A172 (cell line): ENCODE measurements around the gene PHGDH. TPM values are rescaled to one million over a fixed set of nuclear protein-coding genes. Genes with fewer than 3 reads are reported as not detected.
A peak's percentile ranks its signal among the peaks of the same experiment; 100 is the strongest.
"Not testable (repeated sequence)": the region's sequence is repeated elsewhere in the genome, so short reads cannot be mapped to it uniquely, and the experiment has no call there.

ENCODE experiments used
- DNase-seq: peaks from one replicate; pipeline ENCODE4 v3.0.0-alpha.2; 2015; ENCODE audit warnings: low spot score
- total RNA-seq: library from RNA; depleted of rRNA; stranded (reverse); fragments of >200 nt; shearing (Covaris generic); gene quantifications from 2 replicates; pipeline ENCODE4 v1.2.3, GENCODE V29; 2014; rRNA removed

Gene PHGDH
- total RNA-seq: 96.8 and 97.2 TPM in 2 replicates

DNA sequence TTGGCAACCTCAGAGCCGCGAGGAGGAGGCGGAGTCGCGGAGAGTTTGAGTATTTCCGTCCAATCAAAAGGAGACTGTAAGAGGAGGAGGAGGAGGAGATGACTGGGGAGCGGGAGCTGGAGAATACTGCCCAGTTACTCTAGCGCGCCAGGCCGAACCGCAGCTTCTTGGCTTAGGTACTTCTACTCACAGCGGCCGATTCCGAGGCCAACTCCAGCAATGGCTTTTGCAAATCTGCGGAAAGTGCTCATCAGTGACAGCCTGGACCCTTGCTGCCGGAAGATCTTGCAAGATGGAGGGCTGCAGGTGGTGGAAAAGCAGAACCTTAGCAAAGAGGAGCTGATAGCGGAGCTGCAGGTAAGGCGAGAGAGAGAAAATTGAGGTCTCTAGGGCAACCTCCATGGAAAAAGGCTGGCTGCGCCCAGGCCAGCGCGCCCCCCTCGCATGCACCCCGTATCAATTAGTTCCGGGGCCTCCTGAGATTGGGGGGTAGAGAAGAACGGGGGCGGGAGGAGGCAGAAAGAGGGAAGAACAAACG lies at the start of gene PHGDH:
Gene PHGDH (plus strand): TSS at position 131 of the 538 bp plus-strand sequence. CDS start 89 bp downstream, at position 220.
- peak; percentile 87 for DNase-seq

DNA sequence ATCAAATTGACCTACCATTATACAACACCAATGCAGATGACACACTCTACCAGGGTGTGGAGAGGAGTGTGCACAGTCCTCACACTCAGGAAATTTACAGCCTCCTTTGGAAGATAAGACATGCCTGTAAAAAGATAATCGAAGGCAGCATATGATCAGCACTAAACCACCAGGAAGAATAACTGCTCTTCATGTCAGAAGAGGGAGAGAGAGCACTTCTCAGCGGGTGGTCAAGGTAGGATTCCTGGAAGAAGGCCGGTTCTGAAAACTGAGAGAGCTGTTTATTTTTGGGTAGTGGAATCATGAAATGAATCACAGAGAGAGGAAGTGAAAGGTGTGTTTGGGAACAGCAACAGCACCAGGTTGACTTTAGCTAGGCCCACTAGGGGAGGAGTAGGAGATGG lies 49.7 kb upstream of the PHGDH start:
- no peak for DNase-seq

- no peak for DNase-seq
Observed at GRCh38 chr1:119664067-119664466, 47.7 kb upstream of the PHGDH start.

DNA sequence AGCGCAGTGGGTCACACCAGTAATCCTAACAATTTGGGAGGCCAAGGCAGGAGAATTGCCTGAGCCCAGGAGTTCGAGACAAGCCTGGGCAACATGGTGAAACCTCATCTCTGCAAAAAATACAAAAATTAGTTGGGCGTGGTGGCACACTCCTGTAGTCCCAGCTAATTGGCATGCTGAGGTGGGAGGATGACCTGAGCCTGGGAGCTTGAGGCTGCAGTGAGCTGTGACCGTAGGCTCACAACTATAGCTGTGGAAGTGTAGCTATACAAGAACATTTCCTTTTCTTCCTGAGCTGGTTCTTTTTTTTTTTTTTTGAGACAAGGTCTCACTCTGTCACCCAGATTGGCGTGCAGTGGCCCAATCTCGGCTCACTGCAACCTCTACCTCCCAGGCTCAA lies 44.6 kb upstream of the PHGDH start:
- no peak for DNase-seq

DNA sequence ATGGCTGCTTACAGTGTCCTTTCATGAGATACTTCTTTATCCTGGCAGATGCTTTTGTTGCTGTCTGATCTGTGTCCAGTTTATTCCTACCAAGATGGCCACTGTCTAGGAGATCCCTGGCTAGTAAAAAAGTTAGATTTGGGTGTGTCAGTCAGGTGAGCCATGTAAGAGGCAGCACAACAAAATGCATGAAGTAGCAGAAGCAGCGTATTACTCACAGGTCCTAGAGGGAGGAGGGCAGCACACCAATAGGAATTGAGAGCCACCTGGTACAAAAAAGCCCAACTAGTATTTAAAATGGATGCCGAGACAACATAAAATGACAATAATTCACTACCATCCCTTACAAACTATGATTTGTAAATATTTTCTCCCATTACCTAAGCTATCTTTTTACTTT lies 40.8 kb upstream of the PHGDH start:
- no peak for DNase-seq

DNA sequence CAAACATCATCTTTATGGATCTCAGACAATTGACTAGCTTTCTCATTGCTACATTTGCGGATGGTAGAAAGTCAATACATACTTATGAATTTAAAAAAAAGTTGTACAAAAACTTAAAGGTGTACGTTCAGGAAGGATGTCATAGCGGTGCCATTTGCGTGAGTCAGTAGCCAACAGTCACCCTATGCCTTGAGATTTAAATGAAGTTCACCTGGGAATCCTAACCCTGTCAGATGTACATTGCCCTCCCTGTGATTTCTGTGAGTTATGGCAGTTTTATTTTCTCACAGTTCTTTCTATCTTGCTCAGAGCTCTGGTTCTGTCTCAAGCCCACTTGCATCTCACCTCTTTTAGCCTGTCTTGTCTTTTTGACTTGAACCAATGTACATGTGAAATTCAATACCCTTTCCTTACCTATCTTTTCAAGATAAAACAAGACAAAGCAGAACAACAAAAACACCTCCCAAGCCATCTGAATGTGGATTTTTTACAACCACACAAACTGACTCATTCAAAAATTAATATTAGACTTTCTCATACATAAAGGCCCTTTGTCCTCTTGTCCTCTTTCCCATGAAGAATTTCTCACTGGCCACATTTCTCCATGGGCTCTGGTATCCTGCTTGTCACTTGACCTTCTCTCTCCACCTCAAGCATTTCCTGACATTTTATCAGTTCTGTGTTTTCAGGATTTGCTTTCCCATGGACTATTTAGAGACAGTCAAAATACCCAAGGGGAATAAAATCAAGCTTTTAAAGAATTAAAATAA lies 38.4 kb upstream of the PHGDH start:
- DNase-seq: no peak

DNA sequence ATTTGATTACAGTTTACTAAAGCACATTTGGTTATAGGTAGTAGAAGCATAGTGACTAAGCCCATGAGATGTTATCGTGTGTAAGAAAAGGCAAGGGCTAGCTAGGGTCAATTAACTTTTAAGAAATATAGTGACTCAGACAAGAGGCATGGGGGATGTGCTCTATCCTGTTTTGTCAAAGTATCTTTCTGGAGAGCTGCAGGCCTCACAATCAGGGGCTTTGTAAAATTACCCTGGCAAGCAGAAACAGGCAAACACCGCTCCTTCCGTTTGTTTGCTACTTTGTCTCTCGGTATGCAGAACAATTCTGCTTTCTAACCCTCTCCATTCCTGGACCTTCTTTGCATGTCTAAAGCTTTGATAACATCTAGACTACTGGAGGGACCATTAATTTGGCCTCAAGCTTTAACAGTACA lies 37.6 kb upstream of the PHGDH start:
- no peak for DNase-seq

- no peak for DNase-seq
Observed at GRCh38 chr1:119674835-119675289, 36.9 kb upstream of the PHGDH start.

DNA sequence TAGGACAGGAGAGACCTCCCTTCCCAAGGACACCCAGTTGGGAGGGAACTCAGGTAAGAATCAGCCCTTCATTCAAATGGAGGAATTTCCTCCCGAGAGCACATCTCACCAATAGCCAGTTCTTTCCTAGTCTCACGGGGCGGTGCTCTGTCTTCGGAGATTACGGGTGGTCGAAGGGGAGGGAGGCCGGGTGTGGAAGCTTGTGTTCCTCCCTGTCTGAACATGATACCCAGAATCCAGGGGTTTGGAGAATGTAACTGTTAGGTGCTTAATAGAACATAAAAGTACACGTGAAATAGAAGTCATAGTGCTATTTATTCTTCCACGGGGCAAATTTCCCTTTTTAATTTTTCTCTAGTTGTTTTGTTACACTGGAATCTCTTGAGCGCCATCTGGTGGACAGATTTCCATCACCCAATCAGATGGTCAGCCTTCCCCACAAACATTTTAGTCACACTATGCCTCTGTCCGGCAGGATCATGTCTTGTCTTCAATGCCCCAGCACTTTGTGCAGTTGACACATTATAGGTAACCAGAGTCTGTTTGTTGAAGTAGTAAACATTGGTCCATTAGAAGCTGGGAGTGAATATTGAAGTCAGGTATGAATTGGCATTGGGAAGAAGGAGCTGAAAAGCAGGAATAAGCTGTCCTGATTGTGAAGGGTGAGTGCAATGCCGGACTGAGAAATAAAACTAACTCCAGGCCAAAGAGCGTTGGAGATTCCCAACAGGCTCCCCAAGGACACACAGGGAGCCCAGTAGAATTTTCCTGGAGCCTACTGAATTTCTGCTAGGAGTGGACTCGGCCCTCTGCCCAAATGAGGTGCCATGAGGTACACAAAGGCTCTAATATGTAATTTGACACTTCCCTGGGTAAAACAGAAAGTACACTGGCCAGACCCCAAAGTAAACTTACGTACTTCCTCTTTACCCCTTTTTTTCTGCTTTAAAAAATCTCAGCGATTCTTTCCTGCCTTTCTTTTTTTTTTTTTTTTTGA lies 36.1 kb upstream of the PHGDH start:
- peak; percentile 80 for DNase-seq

- DNase-seq: no peak
Observed at GRCh38 chr1:119676571-119677206, 35.0 kb upstream of the PHGDH start.

- DNase-seq: no peak
Observed at GRCh38 chr1:119679223-119679622, 32.5 kb upstream of the PHGDH start.

DNA sequence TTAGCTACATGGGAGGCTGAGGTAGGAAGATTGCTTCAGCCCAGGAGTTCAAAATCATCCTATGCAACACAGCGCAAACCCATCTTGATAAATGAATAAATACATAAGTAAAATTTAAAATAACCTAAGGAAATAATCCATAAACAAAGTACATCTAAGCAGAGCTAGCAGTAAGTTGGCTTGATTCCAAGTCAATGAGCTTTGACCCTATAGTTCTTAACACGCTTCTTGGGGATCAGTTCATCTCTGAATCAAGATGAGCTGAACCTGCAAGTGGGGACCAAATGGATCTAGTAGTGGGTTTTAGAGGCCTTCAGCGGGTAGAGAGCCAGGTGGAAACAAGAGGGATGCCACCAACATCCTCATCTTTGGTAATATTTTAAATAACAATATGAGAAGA lies 31.5 kb upstream of the PHGDH start:
- no peak for DNase-seq

DNA sequence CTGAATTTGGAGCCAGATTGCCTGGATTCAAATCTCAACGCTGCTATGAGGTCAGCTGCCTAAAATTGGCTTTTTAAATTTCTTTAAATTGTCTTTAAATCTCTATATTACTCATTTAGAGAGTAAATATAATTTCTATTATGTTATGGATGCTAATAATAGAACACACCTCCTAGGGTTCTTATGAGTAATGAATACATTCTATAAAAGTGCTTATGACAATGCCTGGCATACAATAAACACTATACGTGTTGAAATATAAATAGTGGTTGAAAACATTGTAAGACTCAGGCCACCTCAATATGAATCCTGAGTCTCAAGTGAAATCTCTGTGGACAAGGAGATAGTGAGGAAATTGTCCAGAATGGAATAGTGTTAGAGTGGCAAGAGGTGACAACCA lies 31.0 kb upstream of the PHGDH start:
- DNase-seq: no peak

DNA sequence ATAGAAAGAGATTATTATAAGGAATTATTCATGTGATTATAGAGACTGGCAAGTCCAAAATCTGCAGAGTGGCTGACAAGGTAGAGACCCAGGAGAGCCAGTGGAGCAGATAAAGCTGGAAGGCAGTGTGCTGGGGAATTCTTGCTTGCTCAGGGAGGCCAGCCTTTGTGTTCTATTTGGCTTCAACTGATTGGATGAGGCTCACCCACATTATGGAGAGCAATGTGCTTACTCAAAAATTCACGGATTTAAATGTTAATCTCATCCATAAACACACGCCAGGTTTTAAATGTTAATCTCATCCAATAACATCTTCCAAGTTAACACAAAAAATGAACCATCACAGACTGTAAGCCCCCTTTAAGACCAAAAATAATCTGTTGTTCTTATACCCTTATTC lies 30.2 kb upstream of the PHGDH start:
- DNase-seq: no peak

DNA sequence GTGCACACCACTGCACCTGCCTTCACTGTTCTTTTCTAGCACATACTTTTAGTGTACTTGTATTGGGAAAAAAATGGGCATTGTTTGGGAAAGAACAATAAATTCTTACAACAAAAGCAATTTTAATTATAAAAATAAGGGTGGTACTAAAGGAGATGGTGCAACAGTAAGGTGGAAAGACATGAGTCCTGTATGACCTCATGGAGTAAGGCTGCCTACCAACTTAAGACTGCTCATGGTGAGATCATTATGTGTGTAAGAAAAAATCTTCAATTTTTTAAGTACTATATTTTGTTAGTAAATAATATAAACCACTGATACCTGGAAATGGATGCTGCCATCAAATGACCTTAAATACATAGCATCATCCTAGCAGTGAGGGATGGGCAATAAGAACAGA lies 29.6 kb upstream of the PHGDH start:
- DNase-seq: no peak

DNA sequence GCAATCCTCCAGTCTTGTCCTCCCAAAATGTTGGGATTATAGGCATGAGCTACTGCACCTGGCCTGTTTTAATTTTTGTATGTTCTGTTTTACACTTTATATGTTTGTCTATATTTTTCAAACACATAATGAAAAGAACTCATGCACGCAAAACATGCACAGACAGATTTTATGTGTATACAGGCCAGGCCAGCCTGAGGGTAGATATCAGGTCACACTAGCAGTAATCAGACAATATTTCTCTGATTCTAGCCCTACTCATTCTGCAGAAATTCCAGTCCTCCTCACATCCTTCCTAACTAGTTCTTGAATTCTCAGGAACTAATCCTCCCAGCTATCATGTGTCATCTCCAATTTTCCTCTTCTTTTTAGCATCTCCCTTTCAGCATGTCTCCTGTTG lies 27.8 kb upstream of the PHGDH start:
- no peak for DNase-seq

- DNase-seq: peak; percentile 29
Observed at GRCh38 chr1:119686661-119687060, 25.1 kb upstream of the PHGDH start.

DNA sequence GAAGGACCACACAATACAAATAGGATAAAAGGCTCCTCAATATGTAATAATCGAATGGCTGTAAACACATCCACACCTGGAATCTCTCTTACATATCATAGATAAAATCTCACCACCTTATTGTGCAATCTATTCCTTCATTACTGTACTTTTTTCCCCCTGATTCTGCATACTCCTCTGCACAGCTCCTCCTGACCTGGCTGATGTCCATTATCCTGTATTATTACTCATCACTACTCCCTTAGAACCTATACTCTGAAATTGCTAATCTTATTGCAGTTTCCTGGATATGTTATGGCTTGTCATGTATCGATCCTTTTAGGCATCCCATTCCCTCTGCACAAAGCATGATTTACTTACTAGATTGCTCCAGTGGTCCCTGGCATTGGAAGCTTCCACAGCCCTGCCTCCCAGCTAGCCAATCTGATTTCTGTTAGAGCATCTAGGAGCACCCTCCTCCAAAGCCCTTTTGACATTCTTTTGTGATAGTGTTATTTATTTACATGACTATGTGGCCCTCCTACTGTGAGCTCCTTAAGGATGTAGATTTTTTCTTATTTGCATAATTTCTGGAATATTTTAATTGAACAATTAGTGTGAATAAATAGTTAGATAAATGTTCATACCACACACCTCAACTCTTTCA lies 24.2 kb upstream of the PHGDH start:
- no peak for DNase-seq

DNA sequence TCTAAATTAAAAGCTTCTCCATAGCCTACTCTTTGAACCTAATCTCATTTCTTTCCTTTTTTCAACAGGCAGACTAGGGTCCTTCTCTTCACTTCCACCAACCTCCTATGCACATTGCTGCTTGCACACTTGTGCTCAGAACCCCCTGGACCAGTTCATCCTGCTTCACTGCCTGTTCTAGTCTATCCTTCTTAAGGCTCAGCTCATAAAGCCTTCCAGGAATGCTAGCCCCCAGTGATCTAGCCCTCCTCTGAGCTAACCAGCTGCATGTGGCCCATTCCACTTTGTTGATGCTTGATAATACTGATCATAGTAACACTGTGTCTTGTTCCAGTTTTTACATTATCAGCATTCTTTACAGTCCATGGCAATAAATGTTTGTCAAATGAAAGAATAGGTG lies 22.9 kb upstream of the PHGDH start:
- DNase-seq: no peak

GRCh38 chr1:119689511-119689910 lies 22.2 kb upstream of the PHGDH start:
- no peak for DNase-seq

GRCh38 chr1:119696863-119697262 lies 14.9 kb upstream of the PHGDH start:
- not testable (repeated sequence) for DNase-seq
